GM21717 (cell line): ENCODE data around the gene BBS2.
"Not testable (repeated sequence)": the region's sequence is repeated elsewhere in the genome, so short reads cannot be mapped to it uniquely, and the experiment has no call there.

Experiments used
- ATAC-seq: cut with Tn5 transposase; IDR thresholded peaks from one replicate; pipeline ENCODE4 v1.9.1; 2021; ENCODE audit warnings: mild to moderate bottlenecking, moderate library complexity; ENCODE audit not compliant: unreplicated experiment

Gene BBS2

GRCh38 chr16:56525236-56525635 lies 5.4 kb upstream of the BBS2 start:
- ATAC-seq = no peak

GRCh38 chr16:56520251-56520577 lies 390 bp upstream of the BBS2 start:
- no peak for ATAC-seq

- ATAC-seq = no peak
Observed at GRCh38 chr16:56518425-56518824, 1.4 kb downstream of the BBS2 start.

- no peak for ATAC-seq
Observed at GRCh38 chr16:56517206-56517605, 2.6 kb downstream of the BBS2 start.

- no peak for ATAC-seq
Observed at GRCh38 chr16:56515665-56516064, 4.2 kb downstream of the BBS2 start.

- ATAC-seq = no peak
Observed at GRCh38 chr16:56514845-56515244, 5.0 kb downstream of the BBS2 start.

GRCh38 chr16:56513972-56514371 lies 5.9 kb downstream of the BBS2 start:
- ATAC-seq = no peak

- no peak for ATAC-seq
Observed at GRCh38 chr16:56513091-56513490, 6.7 kb downstream of the BBS2 start.

GRCh38 chr16:56512025-56512424 lies 7.8 kb downstream of the BBS2 start:
- no peak for ATAC-seq

GRCh38 chr16:56510544-56510943 lies 9.3 kb downstream of the BBS2 start:
- no peak for ATAC-seq

GRCh38 chr16:56506941-56507340 lies 12.9 kb downstream of the BBS2 start:
- no peak for ATAC-seq

- no peak for ATAC-seq
Observed at GRCh38 chr16:56505181-56505580, 14.6 kb downstream of the BBS2 start.

- ATAC-seq = no peak
Observed at GRCh38 chr16:56493815-56494214, 26.0 kb downstream of the BBS2 start.

- no peak for ATAC-seq
Observed at GRCh38 chr16:56493126-56493525, 26.7 kb downstream of the BBS2 start.

GRCh38 chr16:56491657-56492261 lies 28.1 kb downstream of the BBS2 start:
- no peak for ATAC-seq

- not testable (repeated sequence) for ATAC-seq
Observed at GRCh38 chr16:56488868-56489267, 31.0 kb downstream of the BBS2 start.

GRCh38 chr16:56488035-56488434 lies 31.8 kb downstream of the BBS2 start:
- no peak for ATAC-seq

GRCh38 chr16:56483394-56483793 lies 36.4 kb downstream of the BBS2 start:
- ATAC-seq = no peak

- ATAC-seq = no peak
Observed at GRCh38 chr16:56482683-56483236, 37.1 kb downstream of the BBS2 start.

- ATAC-seq = no peak
Observed at GRCh38 chr16:56481468-56482122, 38.2 kb downstream of the BBS2 start.

- ATAC-seq = no peak
Observed at GRCh38 chr16:56480776-56481467, 38.9 kb downstream of the BBS2 start.

GRCh38 chr16:56479469-56479868 lies 40.4 kb downstream of the BBS2 start:
- ATAC-seq = no peak
